WTC11 (cell line): ENCODE results near the gene TRAPPC3L. TPM values are rescaled to one million over a fixed set of nuclear protein-coding genes. Genes with fewer than 3 reads are reported as not detected.

Experiments
- ATAC-seq: fragments of 200-7000 bp; cut with Tn5 transposase; 2 replicates; pipeline ENCODE4 v1.10.0; 2021; ENCODE audit warnings: mild to moderate bottlenecking, moderate library complexity
- CTCF ChIA-PET: fragments of 300-600 bp; sonication (Branson Sonifier 250); formaldehyde crosslinking; loops from one replicate; lab custom pipeline; 2021; ENCODE audit warnings: antibody characterized with exemption; lab: Charles Lee
- POLR2A ChIA-PET: fragments of 350-600 bp; sonication (Branson Sonifier 250); formaldehyde crosslinking; loops from one replicate; lab custom pipeline; 2021; ENCODE audit warnings: antibody characterized with exemption; lab: Charles Lee
- DNase-seq: peaks from one replicate; pipeline ENCODE4 v3.0.0; 2021; ENCODE audit warnings: low spot score
- H3K27ac Mint-ChIP-seq: 2 replicates; pipeline ENCODE4 v1.8.0; 2021; ENCODE audit warnings: mixed read lengths
- H3K27me3 Mint-ChIP-seq: 2 replicates; pipeline ENCODE4 v1.8.0; 2021; ENCODE audit warnings: low read depth, mild to moderate bottlenecking, moderate library complexity, mixed read lengths
- H3K36me3 Mint-ChIP-seq: 2 replicates; pipeline ENCODE4 v1.8.0; 2021; ENCODE audit warnings: mixed read lengths
- H3K4me1 Mint-ChIP-seq: 2 replicates; pipeline ENCODE4 v1.8.0; 2022; ENCODE audit warnings: mixed read lengths
- H3K4me3 Mint-ChIP-seq: 2 replicates; pipeline ENCODE4 v1.8.0; 2021; ENCODE audit warnings: mild to moderate bottlenecking, moderate library complexity, mixed read lengths
- H3K9me3 Mint-ChIP-seq: 2 replicates; pipeline ENCODE4 v1.8.0; 2021; ENCODE audit warnings: mixed read lengths
- AR ChIP-seq: fragments of 250-450 bp; sonication (Bioruptor Pico); IDR thresholded peaks from 2 replicates; pipeline ENCODE4 v1.9.0; 2021; ENCODE audit warnings: mild to moderate bottlenecking
- ATF2 ChIP-seq: sonication (generic); formaldehyde crosslinking; IDR thresholded peaks from 2 replicates; pipeline ENCODE4 v1.8.1; 2022; ENCODE audit warnings: low read depth, missing genetic modification reagents, borderline replicate concordance
- ATF3 ChIP-seq: sonication (generic); formaldehyde crosslinking; conservative IDR thresholded peaks from 2 replicates; pipeline ENCODE4 v1.8.1; 2022; ENCODE audit warnings: mild to moderate bottlenecking, missing genetic modification reagents
- CBFB ChIP-seq: sonication (generic); formaldehyde crosslinking; IDR thresholded peaks from 2 replicates; pipeline ENCODE4 v1.8.1; 2022; ENCODE audit warnings: mild to moderate bottlenecking, low read depth, missing genetic modification reagents
- HMGA2 ChIP-seq: fragments of 250-450 bp; sonication (Bioruptor Pico); IDR thresholded peaks from 2 replicates; pipeline ENCODE4 v1.4.0; 2021; ENCODE audit warnings: mild to moderate bottlenecking, moderate library complexity
- MAX ChIP-seq: sonication (generic); formaldehyde crosslinking; IDR thresholded peaks from 2 replicates; pipeline ENCODE4 v1.8.0; 2022; ENCODE audit warnings: mild to moderate bottlenecking, missing genetic modification reagents
- MYBL2 ChIP-seq: sonication (generic); formaldehyde crosslinking; IDR thresholded peaks from 2 replicates; pipeline ENCODE4 v1.8.1; 2023; ENCODE audit warnings: mild to moderate bottlenecking, moderate library complexity, missing genetic modification reagents
- NR3C1 ChIP-seq: sonication (generic); formaldehyde crosslinking; conservative IDR thresholded peaks from 2 replicates; pipeline ENCODE4 v1.8.1; 2023; ENCODE audit warnings: low read depth, mild to moderate bottlenecking, missing genetic modification reagents
- RORB ChIP-seq: fragments of 250-450 bp; sonication (Bioruptor Pico); IDR thresholded peaks from 2 replicates; pipeline ENCODE4 v1.9.0; 2021; ENCODE audit warnings: mild to moderate bottlenecking
- SMAD3 ChIP-seq: sonication (generic); formaldehyde crosslinking; IDR thresholded peaks from 2 replicates; pipeline ENCODE4 v1.8.0; 2022; ENCODE audit warnings: missing genetic modification reagents, mild to moderate bottlenecking, borderline replicate concordance
- SP1 ChIP-seq: sonication (generic); formaldehyde crosslinking; conservative IDR thresholded peaks from 2 replicates; pipeline ENCODE4 v1.8.1; 2022; ENCODE audit warnings: missing genetic modification reagents
- TEAD4 ChIP-seq: sonication (generic); formaldehyde crosslinking; IDR thresholded peaks from 2 replicates; pipeline ENCODE4 v1.8.0; 2022; ENCODE audit warnings: mild to moderate bottlenecking, missing genetic modification reagents
- ZMAT4 ChIP-seq: fragments of 250-450 bp; sonication (Bioruptor Pico); IDR thresholded peaks from 2 replicates; pipeline ENCODE4 v1.9.0; 2021; ENCODE audit warnings: mild to moderate bottlenecking
- ZNF121 ChIP-seq: sonication (generic); formaldehyde crosslinking; IDR thresholded peaks from 2 replicates; pipeline ENCODE4 v1.8.0; 2023; ENCODE audit warnings: missing genetic modification reagents
- ZNF232 ChIP-seq: sonication (generic); formaldehyde crosslinking; IDR thresholded peaks from 2 replicates; pipeline ENCODE4 v1.8.0; 2022; ENCODE audit warnings: mild to moderate bottlenecking, missing genetic modification reagents
- ZNF416 ChIP-seq: fragments of 250-450 bp; sonication (Bioruptor Pico); IDR thresholded peaks from 2 replicates; pipeline ENCODE4 v1.9.0; 2021; ENCODE audit warnings: mild to moderate bottlenecking, inconsistent platforms
- ZNF423 ChIP-seq: fragments of 250-450 bp; sonication (Bioruptor Pico); IDR thresholded peaks from 2 replicates; pipeline ENCODE4 v2.1.2; 2022; ENCODE audit warnings: mild to moderate bottlenecking, moderate library complexity
- ZNF532 ChIP-seq: fragments of 250-450 bp; sonication (Bioruptor Pico); IDR thresholded peaks from 2 replicates; pipeline ENCODE4 v1.9.0; 2021; ENCODE audit warnings: mild to moderate bottlenecking, borderline replicate concordance
- total RNA-seq: library from RNA; stranded (reverse); gene quantifications from 3 replicates; pipeline ENCODE4 v1.2.3, GENCODE V29; 2021

TRAPPC3L gene
- total RNA-seq, 1 experiment from 2014 or later: not detected

GRCh38 chr6:116507324-116507723, 38.2 kb downstream of the TRAPPC3L start:
- no peak for ATAC-seq
- Mint-ChIP-seq H3K27ac (no peak overlapping the region), H3K36me3 (peaks cover 2% of the 10 kb centered on the region; the same call in 1 of the 2 replicates), H3K9me3 (peaks cover 46% of the 10 kb centered on the region), H3K4me1 (peaks cover 10% of the 10 kb centered on the region), H3K27me3 (peaks cover 6% of the 10 kb centered on the region), H3K4me3 (no peak overlapping the region)
- ChIA-PET CTCF (no interaction called here), POLR2A (no interaction called here)
- no peak for DNase-seq
- TF ChIP-seq SMAD3 (CRISPR knock-in tag): no peak
- no peak for TF ChIP-seq MYBL2
- no peak for TF ChIP-seq ATF2 (CRISPR knock-in tag)
- no peak for TF ChIP-seq MAX (CRISPR knock-in tag)
- no peak for TF ChIP-seq ZMAT4
- TF ChIP-seq ATF3 (CRISPR knock-in tag): no peak
- no peak for TF ChIP-seq ZNF416 (CRISPR knock-in tag)
- no peak for TF ChIP-seq ZNF232 (CRISPR knock-in tag)
- TF ChIP-seq SP1 (CRISPR knock-in tag): no peak
- TF ChIP-seq ZNF532 (CRISPR knock-in tag): no peak
- TF ChIP-seq ZNF423: no peak
- TF ChIP-seq RORB (CRISPR knock-in tag): no peak
- TF ChIP-seq NR3C1 (CRISPR knock-in tag): no peak
- no peak for TF ChIP-seq TEAD4 (CRISPR knock-in tag)
- no peak for TF ChIP-seq HMGA2
- TF ChIP-seq AR (CRISPR knock-in tag): no peak
- TF ChIP-seq ZNF121 (CRISPR knock-in tag): no peak
- no peak for TF ChIP-seq CBFB
